Stimulated activated naive CD4-positive, alpha-beta T cell treated with Interleukin-2 at 50 U/mL for 16 hours (primary cell): ENCODE results near the gene REM2.
"Not testable (repeated sequence)": the region's sequence is repeated elsewhere in the genome, so short reads cannot be mapped to it uniquely, and the experiment has no call there.

ENCODE experiments used
- DNase-seq: peaks from one replicate; lab custom pipeline; 2025; lab: John Stamatoyannopoulos, UW

The REM2 gene

GRCh38 chr14:22896760-22897159 lies 13.7 kb downstream of the REM2 start:
- no peak for DNase-seq

- DNase-seq, result no peak
Observed at GRCh38 chr14:22897357-22897756, 14.3 kb downstream of the REM2 start.

- no peak for DNase-seq
Observed at GRCh38 chr14:22898302-22899090, 15.5 kb downstream of the REM2 start.

GRCh38 chr14:22900081-22900799 lies 17.2 kb downstream of the REM2 start:
- DNase-seq, result peak; percentile 51

GRCh38 chr14:22901799-22902198 lies 18.8 kb downstream of the REM2 start:
- no peak for DNase-seq

GRCh38 chr14:22903742-22904087 lies 20.7 kb downstream of the REM2 start:
- DNase-seq, result no peak

- no peak for DNase-seq
Observed at GRCh38 chr14:22905627-22906026, 22.6 kb downstream of the REM2 start.

GRCh38 chr14:22906073-22906472 lies 23.1 kb downstream of the REM2 start:
- no peak for DNase-seq

GRCh38 chr14:22907429-22907828 lies 24.4 kb downstream of the REM2 start:
- DNase-seq, result no peak

GRCh38 chr14:22908601-22909000 lies 25.6 kb downstream of the REM2 start:
- no peak for DNase-seq

- no peak for DNase-seq
Observed at GRCh38 chr14:22910916-22911315, 27.9 kb downstream of the REM2 start.

- DNase-seq, result not testable (repeated sequence)
Observed at GRCh38 chr14:22914836-22915235, 31.8 kb downstream of the REM2 start.

- no peak for DNase-seq
Observed at GRCh38 chr14:22915886-22916521, 33.0 kb downstream of the REM2 start.

- peak; percentile 100 for DNase-seq
Observed at GRCh38 chr14:22918804-22919600, 36.0 kb downstream of the REM2 start, which contains the start of gene RBM23. TSS of gene RBM23 (minus strand) at chr14:22919149.

- DNase-seq, result no peak
Observed at GRCh38 chr14:22919601-22919921, 36.5 kb downstream of the REM2 start.

- DNase-seq, result no peak
Observed at GRCh38 chr14:22920697-22921096, 37.7 kb downstream of the REM2 start.

GRCh38 chr14:22922294-22922693 lies 39.3 kb downstream of the REM2 start:
- DNase-seq, result no peak

- no peak for DNase-seq
Observed at GRCh38 chr14:22923746-22924145, 40.7 kb downstream of the REM2 start.

- no peak for DNase-seq
Observed at GRCh38 chr14:22925513-22925912, 42.5 kb downstream of the REM2 start.

- DNase-seq, result no peak
Observed at GRCh38 chr14:22926316-22926715, 43.3 kb downstream of the REM2 start.

- DNase-seq, result no peak
Observed at GRCh38 chr14:22928237-22929103, 45.4 kb downstream of the REM2 start.
